ENCODE results near the gene PACSIN2.

Gene PACSIN2

GRCh38 chr22:42865536-42865935, 149.4 kb downstream of the PACSIN2 start:
- H3K4me1 ChIP-seq, result no peaks in the 10 kb centered on the region
- no peaks in the 10 kb centered on the region for H3K36me3 ChIP-seq (ENCODE audit: control insufficient read depth, insufficient read depth, low read length)
- H3K27ac ChIP-seq, result no peak overlapping the region
- H3K4me2 ChIP-seq (ENCODE audit: low read length), result no peak overlapping the region
- H3K79me2 ChIP-seq, result no peaks in the 10 kb centered on the region
- no peak overlapping the region for H3K4me3 ChIP-seq (ENCODE audit: low read depth, low read length)
- H3K9ac ChIP-seq, result no peak overlapping the region
- H2AFZ ChIP-seq, result no peak overlapping the region
- no peaks in the 10 kb centered on the region for H3K27me3 ChIP-seq (ENCODE audit: control insufficient read depth, insufficient read depth, low read length)
- no peaks in the 10 kb centered on the region for H3K9me3 ChIP-seq (ENCODE audit: control insufficient read depth, low read length)
- TF ChIP-seq CTCF (IDR thresholded peaks at IDR 0.05), result no peak

- TF ChIP-seq CTCF (IDR thresholded peaks at IDR 0.05), result no peak
- Histone ChIP-seq H3K4me2 (ENCODE audit: low read length) (no peak overlapping the region), H3K9ac (no peak overlapping the region), H3K27ac (no peak overlapping the region), H3K36me3 (ENCODE audit: control insufficient read depth, insufficient read depth, low read length) (no peaks in the 10 kb centered on the region), H3K9me3 (ENCODE audit: control insufficient read depth, low read length) (no peaks in the 10 kb centered on the region), H3K4me1 (no peaks in the 10 kb centered on the region), H3K4me3 (ENCODE audit: low read depth, low read length) (no peak overlapping the region), H3K27me3 (ENCODE audit: control insufficient read depth, insufficient read depth, low read length) (no peaks in the 10 kb centered on the region), H3K79me2 (no peaks in the 10 kb centered on the region), H2AFZ (no peak overlapping the region)
These were observed 151.5 kb downstream of the PACSIN2 start for GRCh38 chr22:42863349-42863961.

- no peak overlapping the region for H3K9ac ChIP-seq
- H3K4me1 ChIP-seq, result no peaks in the 10 kb centered on the region
- no peak overlapping the region for H3K27ac ChIP-seq
- no peaks in the 10 kb centered on the region for H3K9me3 ChIP-seq (ENCODE audit: control insufficient read depth, low read length)
- no peaks in the 10 kb centered on the region for H3K36me3 ChIP-seq (ENCODE audit: control insufficient read depth, insufficient read depth, low read length)
- H3K79me2 ChIP-seq, result no peaks in the 10 kb centered on the region
- H2AFZ ChIP-seq, result no peak overlapping the region
- H3K27me3 ChIP-seq (ENCODE audit: control insufficient read depth, insufficient read depth, low read length), result no peaks in the 10 kb centered on the region
- H3K4me2 ChIP-seq (ENCODE audit: low read length), result no peak overlapping the region
- no peak overlapping the region for H3K4me3 ChIP-seq (ENCODE audit: low read depth, low read length)
- no peak for TF ChIP-seq CTCF (IDR thresholded peaks at IDR 0.05)
These were observed 152.8 kb downstream of the PACSIN2 start for GRCh38 chr22:42862045-42862734.

GRCh38 chr22:42860968-42861367, 154.0 kb downstream of the PACSIN2 start:
- H3K27me3 ChIP-seq (ENCODE audit: control insufficient read depth, insufficient read depth, low read length), result no peaks in the 10 kb centered on the region
- TF ChIP-seq CTCF (IDR thresholded peaks at IDR 0.05), result no peak
- H3K27ac ChIP-seq, result no peak overlapping the region
- H3K36me3 ChIP-seq (ENCODE audit: control insufficient read depth, insufficient read depth, low read length), result no peaks in the 10 kb centered on the region
- no peak overlapping the region for H3K4me3 ChIP-seq (ENCODE audit: low read depth, low read length)
- no peaks in the 10 kb centered on the region for H3K4me1 ChIP-seq
- H3K9ac ChIP-seq, result no peak overlapping the region
- H2AFZ ChIP-seq, result no peak overlapping the region
- no peaks in the 10 kb centered on the region for H3K9me3 ChIP-seq (ENCODE audit: control insufficient read depth, low read length)
- no peak overlapping the region for H3K4me2 ChIP-seq (ENCODE audit: low read length)
- peaks cover 5% of the 10 kb centered on the region for H3K79me2 ChIP-seq

Measured in parathyroid adenoma (tissue), 2 donors.